GM12878 (cell line): ENCODE measurements around the gene ZNF559. TPM values are rescaled to one million over a fixed set of nuclear protein-coding genes. Genes with fewer than 3 reads are reported as not detected.

Experiments
- ATAC-seq: fragments of 200-7000 bp; cut with Tn5 transposase; 3 replicates; pipeline ENCODE4 v1.9.1; 2020; ENCODE audit warnings: mild to moderate bottlenecking, moderate library complexity
- BruUV-seq: library from RNA; stranded (reverse); fragments of 400-500 nt; replicated peaks from 2 replicates; lab custom pipeline; 2021; lab: Mats Ljungman, UMichigan
- CTCF ChIA-PET: fragments of 300-600 bp; sonication (Branson Sonifier 250); formaldehyde crosslinking; extraction: SDS; loops from one replicate; lab custom pipeline; 2021; ENCODE audit warnings: inconsistent platforms; lab: Yijun Ruan, JAX
- POLR2A ChIA-PET: fragments of 350-600 bp; formaldehyde crosslinking; extraction: SDS; loops from one replicate; lab custom pipeline; 2021; ENCODE audit warnings: inconsistent platforms; lab: Charles Lee
- RAD21 ChIA-PET: fragments of 300-600 bp; sonication (Branson Sonifier 250); formaldehyde crosslinking; loops from one replicate; lab custom pipeline; 2023; ENCODE audit warnings: antibody characterized with exemption; ENCODE audit not compliant: unreplicated experiment; lab: Charles Lee
- SMC1A ChIA-PET: fragments of 300-600 bp; sonication (Branson Sonifier 250); formaldehyde crosslinking; loops from one replicate; lab custom pipeline; 2023; ENCODE audit not compliant: unreplicated experiment, uncharacterized antibody; lab: Charles Lee
- DNase-seq: peaks from one replicate; pipeline ENCODE4 v3.0.0-alpha.2; 2011; ENCODE audit warnings: low read depth, low spot score
- FAIRE-seq: peaks from 3 replicates; lab custom pipeline; 2011; peaks lifted over from hg19 to GRCh38; lab: Jason Lieb, UNC
- H2AFZ ChIP-seq: 2 replicates; pipeline ENCODE4 v1.6.0; 2011; ENCODE audit warnings: low read depth, low read length, control low read depth; ENCODE audit not compliant: control insufficient read depth
- H3K27ac ChIP-seq: 2 replicates; pipeline ENCODE4 v1.5.1; 2011; ENCODE audit warnings: control low read depth; ENCODE audit not compliant: control insufficient read depth, insufficient read depth
- H3K27me3 ChIP-seq, 2 experiments: replicated peaks in 1 of 2; 2 replicates each; pipeline versions ENCODE4 v1.6.0 to v1.6.1; 2011; ENCODE audit warnings: low read length in 1 of 2; ENCODE audit not compliant: control insufficient read depth in 2 of 2, insufficient read depth in 2 of 2
- H3K36me3 ChIP-seq, 2 experiments: 2 replicates each; pipeline ENCODE4 v1.5.1; 2011; ENCODE audit warnings: low read length in 1 of 2; ENCODE audit not compliant: control insufficient read depth in 2 of 2, insufficient read depth in 2 of 2
- H3K4me1 ChIP-seq: 2 replicates; pipeline ENCODE4 v1.6.1; 2011; ENCODE audit warnings: mild to moderate bottlenecking, low read length, moderate library complexity, mixed read lengths; ENCODE audit not compliant: control insufficient read depth, insufficient read depth
- H3K4me2 ChIP-seq: 2 replicates; pipeline ENCODE4 v1.6.0; 2011; ENCODE audit warnings: control low read depth; ENCODE audit not compliant: control insufficient read depth, insufficient read depth
- H3K4me3 ChIP-seq: fragments of 200-600 bp; sonication (generic); 2 replicates; pipeline ENCODE4 v1.5.1; 2016
- H3K79me2 ChIP-seq: 2 replicates; pipeline ENCODE4 v1.6.0; 2011; ENCODE audit warnings: low read length; ENCODE audit not compliant: control insufficient read depth, insufficient read depth
- H3K9ac ChIP-seq: 2 replicates; pipeline ENCODE4 v1.8.0; 2011; ENCODE audit warnings: low read length, control low read depth, mixed read lengths; ENCODE audit not compliant: control insufficient read depth, insufficient read depth
- H3K9me3 ChIP-seq: replicated peaks from 3 replicates; pipeline ENCODE4 v1.5.1; 2011; ENCODE audit warnings: mild to moderate bottlenecking, low read length; ENCODE audit not compliant: control insufficient read depth, insufficient read depth
- H4K20me1 ChIP-seq: 2 replicates; pipeline ENCODE4 v1.6.0; 2011; ENCODE audit not compliant: control insufficient read depth, insufficient read depth
- ATF3 ChIP-seq: IDR thresholded peaks from 2 replicates; pipeline ENCODE4 v1.6.1; 2011; ENCODE audit warnings: low read depth, mild to moderate bottlenecking, low read length, moderate library complexity, borderline replicate concordance; ENCODE audit errors: extremely low read depth
- CUX1 ChIP-seq: IDR thresholded peaks from 2 replicates; pipeline ENCODE4 v1.6.1; 2012; ENCODE audit warnings: improper control_type of control experiment, low read depth, low read length; ENCODE audit not compliant: insufficient replicate concordance
- DPF2 ChIP-seq: fragments of 450-650 bp; IDR thresholded peaks from 2 replicates; pipeline ENCODE4 v1.6.1; 2017; ENCODE audit warnings: mild to moderate bottlenecking
- E2F8 ChIP-seq: fragments of 450-650 bp; IDR thresholded peaks from 2 replicates; pipeline ENCODE4 v1.6.1; 2018; ENCODE audit warnings: mild to moderate bottlenecking, low read depth, moderate library complexity; ENCODE audit not compliant: partially characterized antibody
- EZH2 ChIP-seq: IDR thresholded peaks from 2 replicates; pipeline ENCODE4 v1.6.1; 2012; ENCODE audit warnings: low read depth, mild to moderate bottlenecking, control low read depth, inconsistent platforms, low read length, borderline replicate concordance; ENCODE audit not compliant: control insufficient read depth
- HDGF ChIP-seq: fragments of 450-650 bp; IDR thresholded peaks from 2 replicates; pipeline ENCODE4 v1.6.1; 2016; ENCODE audit warnings: antibody characterized with exemption
- IRF5 ChIP-seq: fragments of 450-650 bp; IDR thresholded peaks from 2 replicates; pipeline ENCODE4 v1.6.1; 2017; ENCODE audit warnings: borderline replicate concordance
- NFXL1 ChIP-seq: fragments of 450-650 bp; IDR thresholded peaks from 2 replicates; pipeline ENCODE4 v1.6.1; 2017; ENCODE audit warnings: antibody characterized with exemption, mild to moderate bottlenecking, borderline replicate concordance
- PML ChIP-seq: IDR thresholded peaks from 2 replicates; pipeline ENCODE4 v1.6.1; 2012; ENCODE audit warnings: low read length, inconsistent platforms
- POLR2AphosphoS5 ChIP-seq: IDR thresholded peaks from 2 replicates; pipeline ENCODE4 v1.6.1; 2011; ENCODE audit warnings: mild to moderate bottlenecking, low read length, inconsistent platforms
- RB1 ChIP-seq: fragments of 450-650 bp; formaldehyde crosslinking; IDR thresholded peaks from 2 replicates; pipeline ENCODE4 v1.6.1; 2017; ENCODE audit warnings: mild to moderate bottlenecking, borderline replicate concordance
- RUNX3 ChIP-seq: IDR thresholded peaks from 2 replicates; pipeline ENCODE4 v1.6.1; 2012; ENCODE audit warnings: low read length, inconsistent platforms
- SREBF1 ChIP-seq: IDR thresholded peaks from 2 replicates; pipeline ENCODE4 v1.6.1; 2012; ENCODE audit warnings: mild to moderate bottlenecking, low read length
- SUPT20H ChIP-seq: IDR thresholded peaks from 2 replicates; pipeline ENCODE4 v1.6.1; 2011; ENCODE audit warnings: low read depth, mild to moderate bottlenecking, low read length, moderate library complexity, borderline replicate concordance; ENCODE audit not compliant: control insufficient read depth
- in situ Hi-C: fragments of 300-500 bp; cut with MboI; formaldehyde crosslinking; loops from 9 replicates; pipeline ENCODE4 v1.14.3; 2018; ENCODE audit warnings: mixed read lengths
- intact Hi-C: fragments of 100-400 bp; cut with micrococcal nuclease; formaldehyde crosslinking; loops from one replicate; pipeline ENCODE4 v1.14.2; 2022; ENCODE audit not compliant: unreplicated experiment
- polyA plus RNA-seq, 11 experiments: library from polyadenylated mRNA; depleted of rRNA in 4 of 11; unstranded in 6 of 11; stranded (reverse) in 5 of 11; fragments of >200 nt; fragmentation: Nextera tagmentation in 4 of 11; fragmentation: Illumina TruSeq in 1 of 11; extraction: Ambion mirVana in 4 of 11; extraction: Trizol in 1 of 11; gene quantifications; 1 replicate in 1 of 11; 2 replicates in 10 of 11; pipeline versions ENCODE4 v1.2.1 to v1.2.3, GENCODE V29; 2011 to 2016; ENCODE audit warnings: inconsistent platforms in 2 of 11, missing spikeins in 2 of 11, low read depth in 1 of 11
- total RNA-seq, 4 experiments: library from RNA; depleted of rRNA in 3 of 4; stranded (reverse); fragments of >200 nt in 3 of 4; fragmentation: Illumina TruSeq in 1 of 4; extraction: Trizol in 1 of 4; gene quantifications; 2 replicates each; pipeline versions ENCODE4 v1.2.1 to v1.2.3, GENCODE V29; 2013 to 2021

ZNF559 gene
- total and polyA plus RNA-seq, 10 of the 15 experiments (the other 5 are each of a cell fraction or from before 2014, with no cell fraction given), result 4.4 to 13.8 (median 9.8) TPM

- Histone ChIP-seq H3K27ac (no peak overlapping the region), H2AFZ (no peak overlapping the region), H3K36me3 (no peaks in the 10 kb centered on the region), H3K4me2 (no peak overlapping the region), H3K27me3 (no peaks in the 10 kb centered on the region), H3K4me1 (no peaks in the 10 kb centered on the region), H3K9ac (no peak overlapping the region), H3K79me2 (no peaks in the 10 kb centered on the region), H4K20me1 (no peaks in the 10 kb centered on the region), H3K4me3 (no peak overlapping the region), H3K9me3 (peaks cover 10% of the 10 kb centered on the region; the same call in 2 of the 3 replicates)
- ChIA-PET RAD21 (no interaction called here), CTCF (no interaction called here), SMC1A (no interaction called here), POLR2A (no interaction called here)
- ATAC-seq (no peak), DNase-seq (no peak), FAIRE-seq (no peak)
- in situ Hi-C loops (loop anchor here (10.0 kb wide), 1 partner anchor 465 kb away; no protein-coding TSS in a partner anchor), intact Hi-C loops (no loop called here)
- TF ChIP-seq PML, result no peak
- TF ChIP-seq IRF5, result no peak
- TF ChIP-seq SREBF1, result no peak
- no peak for TF ChIP-seq DPF2
- TF ChIP-seq RUNX3, result no peak
- no peak for TF ChIP-seq HDGF
- TF ChIP-seq NFXL1, result no peak
- TF ChIP-seq POLR2AphosphoS5, result no peak
- TF ChIP-seq E2F8, result no peak
- no peak for TF ChIP-seq EZH2
- TF ChIP-seq ATF3, result no peak
- TF ChIP-seq SUPT20H, result no peak
- TF ChIP-seq RB1, result no peak
- TF ChIP-seq CUX1, result no peak
- BruUV-seq, result no TSS peak
Observed at GRCh38 chr19:9329999-9330398, 6.0 kb downstream of the ZNF559 start.
